ENCODE measurements around the gene PGAM5.
"Not testable (repeated sequence)": the region's sequence is repeated elsewhere in the genome, so short reads cannot be mapped to it uniquely, and the experiment has no call there.

The PGAM5 gene

GRCh38 chr12:132687211-132688164, 23.2 kb upstream of the PGAM5 start, which contains the start of the genes POLE and PXMP2:
Gene POLE (minus strand): TSS chr12:132687342. CDS start chr12:132687315, 27 bp downstream.
Gene PXMP2 (plus strand): TSS chr12:132687587. CDS start chr12:132687671, 84 bp downstream.
- peak within 1 kb of the TSS; percentile 65 for H3K4me3 ChIP-seq (ENCODE audit: low read length)
- DNase-seq (ENCODE audit: low read depth, low spot score), result peak; percentile 91

- H3K4me3 ChIP-seq (ENCODE audit: low read length), result peak overlapping the region; percentile 1; the same call in 1 of the 2 replicates
- no peak for DNase-seq (ENCODE audit: low read depth, low spot score)
Observed at GRCh38 chr12:132689227-132689626, 21.4 kb upstream of the PGAM5 start.

- H3K4me3 ChIP-seq (ENCODE audit: low read length), result no peak overlapping the region
- DNase-seq (ENCODE audit: low read depth, low spot score), result no peak
Observed at GRCh38 chr12:132690112-132690511, 20.5 kb upstream of the PGAM5 start.

GRCh38 chr12:132692030-132692429, 18.6 kb upstream of the PGAM5 start:
- not testable (repeated sequence) for H3K4me3 ChIP-seq (ENCODE audit: low read length)

GRCh38 chr12:132694888-132695287, 15.8 kb upstream of the PGAM5 start:
- H3K4me3 ChIP-seq (ENCODE audit: low read length); DNase-seq (ENCODE audit: low read depth, low spot score): not testable (repeated sequence)

More at GRCh38 chr12:132692030-132692429, 18.6 kb upstream of the PGAM5 start:
- not testable (repeated sequence) for DNase-seq (ENCODE audit: low read depth, low spot score)

GRCh38 chr12:132695431-132695830, 15.2 kb upstream of the PGAM5 start:
- DNase-seq (ENCODE audit: low read depth, low spot score), result no peak
- no peak overlapping the region for H3K4me3 ChIP-seq (ENCODE audit: low read length)

- no peak overlapping the region for H3K4me3 ChIP-seq (ENCODE audit: low read length)
- no peak for DNase-seq (ENCODE audit: low read depth, low spot score)
Observed at GRCh38 chr12:132698341-132698740, 12.3 kb upstream of the PGAM5 start.

- DNase-seq (ENCODE audit: low read depth, low spot score), result no peak
- no peak overlapping the region for H3K4me3 ChIP-seq (ENCODE audit: low read length)
Observed at GRCh38 chr12:132700212-132700822, 10.3 kb upstream of the PGAM5 start.

- H3K4me3 ChIP-seq (ENCODE audit: low read length), result no peak overlapping the region
- no peak for DNase-seq (ENCODE audit: low read depth, low spot score)
Observed at GRCh38 chr12:132702640-132703039, 8.0 kb upstream of the PGAM5 start.

GRCh38 chr12:132703641-132704040, 7.0 kb upstream of the PGAM5 start:
- no peak overlapping the region for H3K4me3 ChIP-seq (ENCODE audit: low read length)
- no peak for DNase-seq (ENCODE audit: low read depth, low spot score)

GRCh38 chr12:132707241-132707640, 3.4 kb upstream of the PGAM5 start:
- H3K4me3 ChIP-seq (ENCODE audit: low read length), result no peak overlapping the region
- no peak for DNase-seq (ENCODE audit: low read depth, low spot score)

GRCh38 chr12:132708150-132708549, 2.5 kb upstream of the PGAM5 start:
- no peak overlapping the region for H3K4me3 ChIP-seq (ENCODE audit: low read length)
- no peak for DNase-seq (ENCODE audit: low read depth, low spot score)

- H3K4me3 ChIP-seq (ENCODE audit: low read length), result peak overlapping the region; percentile 78
- no peak for DNase-seq (ENCODE audit: low read depth, low spot score)
Observed at GRCh38 chr12:132710043-132710404, 618 bp upstream of the PGAM5 start.

GRCh38 chr12:132711080-132711843, 620 bp downstream of the PGAM5 start:
- no peak for DNase-seq (ENCODE audit: low read depth, low spot score)
- peak overlapping the region; percentile 78 for H3K4me3 ChIP-seq (ENCODE audit: low read length)

GRCh38 chr12:132713123-132713522, 2.5 kb downstream of the PGAM5 start:
- DNase-seq (ENCODE audit: low read depth, low spot score), result no peak

GRCh38 chr12:132715874-132716273, 5.2 kb downstream of the PGAM5 start:
- H3K4me3 ChIP-seq (ENCODE audit: low read length), result no peak overlapping the region
- DNase-seq (ENCODE audit: low read depth, low spot score), result no peak

More at GRCh38 chr12:132713123-132713522, 2.5 kb downstream of the PGAM5 start:
- H3K4me3 ChIP-seq (ENCODE audit: low read length), result no peak overlapping the region

- H3K4me3 ChIP-seq (ENCODE audit: low read length), result no peak overlapping the region
- no peak for DNase-seq (ENCODE audit: low read depth, low spot score)
Observed at GRCh38 chr12:132716356-132716755, 5.7 kb downstream of the PGAM5 start.

GRCh38 chr12:132717011-132717410, 6.4 kb downstream of the PGAM5 start:
- no peak for DNase-seq (ENCODE audit: low read depth, low spot score)
- H3K4me3 ChIP-seq (ENCODE audit: low read length), result no peak overlapping the region
